NB4 (cell line): ENCODE data around the gene ABCC4.

ENCODE experiments used
- POLR2A ChIP-seq: IDR thresholded peaks from 2 replicates; pipeline ENCODE4 v1.6.1; 2011; ENCODE audit warnings: mild to moderate bottlenecking; ENCODE audit not compliant: insufficient read length; ENCODE audit errors: extremely low read depth
- TF ChIP-seq, protein P1 (sequence below): IDR thresholded peaks from one replicate; pipeline ENCODE4 v1.5.1; 2012; ENCODE audit warnings: low read depth, low read length
- TF ChIP-seq, protein P2 (sequence below): IDR thresholded peaks from 2 replicates; pipeline ENCODE4 v1.6.1; 2011; ENCODE audit warnings: low read depth, low read length

DNA sequence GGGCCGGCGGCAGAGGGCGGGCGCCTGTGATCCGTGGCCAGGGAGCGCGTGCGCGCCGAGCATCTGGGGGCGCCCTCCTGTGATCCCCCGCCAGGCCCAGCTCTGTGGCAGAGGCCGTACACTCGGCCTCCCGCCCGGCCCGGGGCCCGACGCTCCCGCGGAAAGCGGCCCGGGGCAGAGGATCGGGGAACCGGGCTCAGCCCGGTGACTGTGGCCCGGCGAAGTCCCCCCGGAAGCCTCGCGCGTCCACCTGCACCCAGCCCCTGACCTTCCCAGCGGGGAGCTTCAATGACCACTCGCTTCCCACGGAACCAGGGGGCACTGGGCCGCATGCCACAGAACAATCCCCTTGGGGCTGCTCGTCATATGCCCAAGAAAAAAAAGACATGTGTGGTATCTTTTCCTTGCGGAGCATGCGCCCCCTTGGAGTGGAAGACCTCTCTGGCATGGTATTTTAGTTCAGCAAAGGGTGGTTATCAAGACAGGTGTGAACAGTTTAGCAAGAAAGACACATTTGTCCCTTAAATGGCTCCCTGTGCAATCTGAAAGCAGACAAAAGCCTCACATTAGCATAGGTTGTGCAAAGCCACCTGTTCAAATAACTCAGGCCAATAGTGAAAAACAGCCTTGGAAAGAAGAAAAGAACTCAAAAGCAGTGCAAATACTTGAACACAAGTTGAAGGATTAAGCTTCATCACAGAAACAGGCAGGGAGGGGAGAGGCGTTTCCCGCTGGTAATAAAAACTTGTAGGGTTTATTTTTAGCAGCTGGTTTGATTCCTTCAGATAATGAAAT is 298.0 kb downstream of the ABCC4 start:
- TF ChIP-seq POLR2A: no peak
- TF ChIP-seq, protein P1, sequence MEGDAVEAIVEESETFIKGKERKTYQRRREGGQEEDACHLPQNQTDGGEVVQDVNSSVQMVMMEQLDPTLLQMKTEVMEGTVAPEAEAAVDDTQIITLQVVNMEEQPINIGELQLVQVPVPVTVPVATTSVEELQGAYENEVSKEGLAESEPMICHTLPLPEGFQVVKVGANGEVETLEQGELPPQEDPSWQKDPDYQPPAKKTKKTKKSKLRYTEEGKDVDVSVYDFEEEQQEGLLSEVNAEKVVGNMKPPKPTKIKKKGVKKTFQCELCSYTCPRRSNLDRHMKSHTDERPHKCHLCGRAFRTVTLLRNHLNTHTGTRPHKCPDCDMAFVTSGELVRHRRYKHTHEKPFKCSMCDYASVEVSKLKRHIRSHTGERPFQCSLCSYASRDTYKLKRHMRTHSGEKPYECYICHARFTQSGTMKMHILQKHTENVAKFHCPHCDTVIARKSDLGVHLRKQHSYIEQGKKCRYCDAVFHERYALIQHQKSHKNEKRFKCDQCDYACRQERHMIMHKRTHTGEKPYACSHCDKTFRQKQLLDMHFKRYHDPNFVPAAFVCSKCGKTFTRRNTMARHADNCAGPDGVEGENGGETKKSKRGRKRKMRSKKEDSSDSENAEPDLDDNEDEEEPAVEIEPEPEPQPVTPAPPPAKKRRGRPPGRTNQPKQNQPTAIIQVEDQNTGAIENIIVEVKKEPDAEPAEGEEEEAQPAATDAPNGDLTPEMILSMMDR: no peak
- TF ChIP-seq, protein P2, sequence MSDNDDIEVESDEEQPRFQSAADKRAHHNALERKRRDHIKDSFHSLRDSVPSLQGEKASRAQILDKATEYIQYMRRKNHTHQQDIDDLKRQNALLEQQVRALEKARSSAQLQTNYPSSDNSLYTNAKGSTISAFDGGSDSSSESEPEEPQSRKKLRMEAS: no peak
